Endothelial cell (in vitro differentiated cells): ENCODE data around the gene SUFU. TPM values are rescaled to one million over a fixed set of nuclear protein-coding genes. Genes with fewer than 3 reads are reported as not detected.
A peak's percentile ranks its signal among the peaks of the same experiment; 100 is the strongest.

Experiments
- DNase-seq: peaks from one replicate; pipeline ENCODE4 v3.0.0; 2021; ENCODE audit warnings: low spot score
- H3K27ac Mint-ChIP-seq: one replicate; pipeline ENCODE4 v1.8.0; 2021; ENCODE audit warnings: mixed read lengths, inconsistent platforms; ENCODE audit not compliant: unreplicated experiment
- H3K27me3 Mint-ChIP-seq: one replicate; pipeline ENCODE4 v1.8.0; 2021; ENCODE audit warnings: mild to moderate bottlenecking, moderate library complexity, mixed read lengths, inconsistent platforms; ENCODE audit not compliant: unreplicated experiment
- H3K36me3 Mint-ChIP-seq: one replicate; pipeline ENCODE4 v1.8.0; 2021; ENCODE audit warnings: mild to moderate bottlenecking, low read depth, mixed read lengths, inconsistent platforms; ENCODE audit not compliant: unreplicated experiment
- H3K4me1 Mint-ChIP-seq: one replicate; pipeline ENCODE4 v1.8.0; 2021; ENCODE audit warnings: mild to moderate bottlenecking, mixed read lengths, inconsistent platforms; ENCODE audit not compliant: unreplicated experiment
- H3K4me3 Mint-ChIP-seq: one replicate; pipeline ENCODE4 v1.8.0; 2021; ENCODE audit warnings: mild to moderate bottlenecking, mixed read lengths, inconsistent platforms; ENCODE audit not compliant: unreplicated experiment
- H3K9me3 Mint-ChIP-seq: one replicate; pipeline ENCODE4 v1.8.0; 2021; ENCODE audit warnings: mixed read lengths, inconsistent platforms; ENCODE audit not compliant: unreplicated experiment
- total RNA-seq: library from RNA; stranded (reverse); fragmentation: NEBNext Ultra II Directional; extraction: Animal tissue kit (Norgen Biotek cat#: 25700); gene quantifications from one replicate; pipeline ENCODE4 v1.2.1, GENCODE V29; 2021; ENCODE audit not compliant: unreplicated experiment
- TF ChIP-seq, protein P1 (sequence below): fragments of 200-600 bp; sonication (generic); IDR thresholded peaks from one replicate; pipeline ENCODE4 v1.5.0; 2021; ENCODE audit warnings: antibody characterized with exemption; ENCODE audit not compliant: unreplicated experiment

Gene SUFU
- total RNA-seq, 1 donor from 2014 or later: 44.4 TPM

DNA sequence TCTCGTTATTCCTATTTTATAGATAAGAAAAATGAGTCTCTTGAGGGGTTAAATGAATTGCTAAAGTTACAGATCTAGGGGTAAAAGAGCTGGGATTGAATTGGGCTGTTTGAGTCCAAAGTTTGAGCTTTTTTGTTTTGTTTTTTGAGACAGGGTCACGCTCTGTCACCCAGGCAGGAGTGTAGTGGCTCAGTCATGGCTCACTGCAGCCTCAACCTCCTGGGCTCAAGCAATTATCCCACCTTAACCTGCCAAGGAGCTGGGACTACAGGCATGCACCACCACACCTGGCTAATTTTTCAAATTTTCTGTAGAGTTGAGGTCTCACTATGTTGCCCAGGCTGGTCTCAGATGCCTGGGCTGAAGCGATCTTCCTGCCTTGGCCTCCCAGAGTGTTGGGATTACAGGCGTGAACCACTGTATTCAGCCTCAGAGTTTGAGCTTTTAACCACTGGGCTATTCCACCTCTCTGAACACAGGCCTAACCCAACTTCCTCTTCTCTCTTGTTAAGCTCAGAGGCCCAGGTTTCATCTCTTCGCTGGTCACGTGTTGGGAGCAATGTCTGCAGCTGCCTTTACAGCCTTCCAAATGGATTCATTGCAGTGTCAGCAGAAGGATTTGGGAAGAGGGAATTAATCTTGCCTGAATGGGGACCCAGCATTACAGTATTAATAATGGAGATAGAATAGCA, 8.0 kb downstream of the SUFU start:
- no peak for DNase-seq
- H3K36me3 Mint-ChIP-seq: peaks cover 22% of the 10 kb centered on the region
- H3K27me3 Mint-ChIP-seq: peaks cover 5% of the 10 kb centered on the region
- TF ChIP-seq, protein P1, sequence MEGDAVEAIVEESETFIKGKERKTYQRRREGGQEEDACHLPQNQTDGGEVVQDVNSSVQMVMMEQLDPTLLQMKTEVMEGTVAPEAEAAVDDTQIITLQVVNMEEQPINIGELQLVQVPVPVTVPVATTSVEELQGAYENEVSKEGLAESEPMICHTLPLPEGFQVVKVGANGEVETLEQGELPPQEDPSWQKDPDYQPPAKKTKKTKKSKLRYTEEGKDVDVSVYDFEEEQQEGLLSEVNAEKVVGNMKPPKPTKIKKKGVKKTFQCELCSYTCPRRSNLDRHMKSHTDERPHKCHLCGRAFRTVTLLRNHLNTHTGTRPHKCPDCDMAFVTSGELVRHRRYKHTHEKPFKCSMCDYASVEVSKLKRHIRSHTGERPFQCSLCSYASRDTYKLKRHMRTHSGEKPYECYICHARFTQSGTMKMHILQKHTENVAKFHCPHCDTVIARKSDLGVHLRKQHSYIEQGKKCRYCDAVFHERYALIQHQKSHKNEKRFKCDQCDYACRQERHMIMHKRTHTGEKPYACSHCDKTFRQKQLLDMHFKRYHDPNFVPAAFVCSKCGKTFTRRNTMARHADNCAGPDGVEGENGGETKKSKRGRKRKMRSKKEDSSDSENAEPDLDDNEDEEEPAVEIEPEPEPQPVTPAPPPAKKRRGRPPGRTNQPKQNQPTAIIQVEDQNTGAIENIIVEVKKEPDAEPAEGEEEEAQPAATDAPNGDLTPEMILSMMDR: no peak
- H3K4me3 Mint-ChIP-seq: peak overlapping the region; percentile 40
- H3K4me1 Mint-ChIP-seq: no peaks in the 10 kb centered on the region
- no peak overlapping the region for H3K27ac Mint-ChIP-seq
- H3K9me3 Mint-ChIP-seq: no peaks in the 10 kb centered on the region

DNA sequence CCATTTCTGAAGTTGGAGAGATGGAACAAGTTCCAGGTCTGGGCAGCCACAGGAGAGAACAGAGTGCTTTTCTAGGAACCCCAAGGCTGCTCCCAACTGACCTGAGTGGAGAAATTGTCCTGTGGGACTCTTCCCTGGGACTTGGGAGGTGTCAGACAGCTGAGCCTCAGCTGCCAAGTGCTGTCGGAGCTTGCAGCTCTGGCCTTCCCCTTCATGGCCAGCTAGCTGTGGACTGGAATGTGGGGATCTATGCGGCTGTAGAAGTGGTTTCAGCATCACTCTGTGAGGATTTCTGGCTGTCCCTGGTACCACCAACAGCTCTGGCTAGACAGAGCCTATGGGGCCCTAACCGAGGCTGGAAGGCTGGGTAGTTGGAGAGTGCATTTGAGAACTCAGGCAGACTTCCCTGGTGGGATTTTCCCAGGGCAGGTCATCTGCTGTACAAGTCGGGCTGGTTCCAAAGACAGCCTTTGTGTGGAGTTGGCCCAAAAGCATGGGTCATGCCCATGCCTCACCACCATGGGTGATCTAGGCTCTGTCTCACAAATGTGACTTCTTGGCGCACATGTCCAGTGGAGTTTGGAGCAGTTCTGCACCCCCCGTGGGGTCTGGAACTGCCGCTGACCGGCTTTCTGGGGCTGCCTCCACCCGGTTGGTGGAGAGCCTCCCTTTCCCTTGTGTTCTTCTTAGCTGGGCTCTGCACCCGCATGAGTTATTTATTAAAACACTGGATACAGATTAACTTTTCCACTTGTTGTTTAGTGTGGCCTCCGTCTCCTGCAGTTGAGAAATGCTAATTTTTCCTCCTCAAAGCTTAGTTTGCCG, 10.9 kb downstream of the SUFU start:
- no peak overlapping the region for H3K4me3 Mint-ChIP-seq
- H3K27me3 Mint-ChIP-seq: peaks cover 5% of the 10 kb centered on the region
- DNase-seq: no peak
- H3K36me3 Mint-ChIP-seq: peaks cover 24% of the 10 kb centered on the region
- no peak overlapping the region for H3K27ac Mint-ChIP-seq
- H3K4me1 Mint-ChIP-seq: no peaks in the 10 kb centered on the region
- H3K9me3 Mint-ChIP-seq: no peaks in the 10 kb centered on the region
- TF ChIP-seq, protein P1: no peak

DNA sequence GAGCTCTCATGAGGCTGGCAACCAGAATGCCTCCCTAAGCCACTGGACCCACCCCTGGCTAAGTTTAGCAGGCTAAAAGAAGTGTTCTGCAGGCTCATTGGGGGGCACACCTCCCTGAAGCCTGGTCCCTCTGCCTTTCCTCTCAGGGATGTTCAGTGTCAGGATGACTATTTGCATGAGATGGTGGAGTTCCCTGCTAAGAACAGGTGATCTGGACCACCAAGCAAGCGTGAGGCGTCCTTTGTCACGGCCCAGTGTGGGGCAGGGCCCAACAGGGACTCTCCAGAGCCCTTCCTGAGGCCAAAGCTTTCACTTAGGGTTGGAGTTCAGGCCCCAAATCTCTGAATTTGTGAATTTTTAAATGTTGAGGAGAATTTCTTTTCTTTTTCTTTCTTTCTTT, 12.0 kb downstream of the SUFU start:
- Mint-ChIP-seq H3K4me1 (no peaks in the 10 kb centered on the region), H3K9me3 (no peaks in the 10 kb centered on the region), H3K36me3 (peaks cover 28% of the 10 kb centered on the region), H3K27me3 (peaks cover 5% of the 10 kb centered on the region), H3K27ac (no peak overlapping the region), H3K4me3 (no peak overlapping the region)
- no peak for DNase-seq
- TF ChIP-seq, protein P1: no peak

DNA sequence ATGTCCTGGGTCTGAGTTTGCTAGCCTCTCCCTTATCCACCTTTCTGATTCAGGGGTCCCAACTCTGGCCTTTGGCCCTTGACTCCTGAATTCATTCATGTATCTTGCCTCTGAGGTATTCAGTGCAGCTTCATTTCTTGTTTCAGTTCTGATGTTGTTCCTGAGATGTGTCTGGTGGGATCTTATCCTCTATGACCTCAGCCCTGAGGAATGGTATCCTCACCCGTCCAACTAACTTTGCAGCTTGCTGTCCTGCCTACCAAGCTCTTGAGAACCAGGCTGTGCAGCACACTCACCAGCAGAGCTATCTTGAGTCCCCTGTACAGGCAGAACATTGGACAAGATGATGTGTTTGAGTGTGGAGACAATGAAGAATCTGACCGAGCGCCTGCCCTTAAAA, 13.8 kb downstream of the SUFU start:
- TF ChIP-seq, protein P1: no peak
- no peak overlapping the region for H3K4me3 Mint-ChIP-seq
- no peaks in the 10 kb centered on the region for H3K9me3 Mint-ChIP-seq
- H3K27ac Mint-ChIP-seq: no peak overlapping the region
- DNase-seq: no peak
- no peaks in the 10 kb centered on the region for H3K4me1 Mint-ChIP-seq
- H3K36me3 Mint-ChIP-seq: peaks cover 30% of the 10 kb centered on the region
- H3K27me3 Mint-ChIP-seq: peaks cover 3% of the 10 kb centered on the region
